Measurements from ENCODE around the gene WRNIP1. TPM values are rescaled to one million over a fixed set of nuclear protein-coding genes. Genes with fewer than 3 reads are reported as not detected.

The WRNIP1 gene
- total RNA-seq, 2 donors from 2014 or later: 49.9 to 53.7 TPM

DNA sequence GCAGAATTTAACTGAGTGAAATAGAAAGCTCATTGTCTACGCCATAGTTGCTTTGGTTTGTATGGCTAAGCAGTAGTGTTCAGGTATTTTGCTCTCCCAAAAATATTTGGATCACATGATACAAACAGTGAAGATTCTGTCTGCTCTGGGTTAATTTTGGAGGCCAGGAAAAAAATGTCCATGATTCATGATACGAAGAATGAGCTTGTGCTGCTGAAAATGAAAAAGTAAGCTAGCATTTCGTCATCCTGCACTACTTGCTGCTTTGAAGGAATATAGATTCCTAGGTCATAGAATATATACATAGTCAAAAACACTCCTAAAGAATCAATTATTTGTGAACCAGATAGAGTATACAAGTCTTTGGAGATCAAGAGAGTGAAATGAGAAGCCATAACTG, 8.3 kb downstream of the WRNIP1 start:
- Histone ChIP-seq H3K27ac (no peak overlapping the region), H3K4me1 (peaks cover 6% of the 10 kb centered on the region), H3K27me3 (no peaks in the 10 kb centered on the region), H3K9ac (ENCODE audit: low read depth in 2 of 2, low read length in 2 of 2) (no peak overlapping the region), H3K36me3 (no peaks in the 10 kb centered on the region), H3K4me3 (no peak overlapping the region), H3K9me3 (no peaks in the 10 kb centered on the region)
- no peak for TF ChIP-seq CTCF (IDR thresholded peaks at IDR 0.05)
- intact Hi-C loops (cut with DNase I): no loop called here
- no peak for DNase-seq

- intact Hi-C loops (cut with DNase I): no loop called here
- H3K27ac ChIP-seq: no peak overlapping the region
- no peak for DNase-seq
- no peaks in the 10 kb centered on the region for H3K9me3 ChIP-seq
- no peaks in the 10 kb centered on the region for H3K36me3 ChIP-seq
- no peaks in the 10 kb centered on the region for H3K27me3 ChIP-seq
- H3K4me1 ChIP-seq: peaks cover 4% of the 10 kb centered on the region
- no peak overlapping the region for H3K4me3 ChIP-seq
- no peak for TF ChIP-seq CTCF (IDR thresholded peaks at IDR 0.05)
- no peak overlapping the region for H3K9ac ChIP-seq (ENCODE audit: low read depth in 2 of 2, low read length in 2 of 2)
Observed at GRCh38 chr6:2775003-2775402, 9.8 kb downstream of the WRNIP1 start.

DNA sequence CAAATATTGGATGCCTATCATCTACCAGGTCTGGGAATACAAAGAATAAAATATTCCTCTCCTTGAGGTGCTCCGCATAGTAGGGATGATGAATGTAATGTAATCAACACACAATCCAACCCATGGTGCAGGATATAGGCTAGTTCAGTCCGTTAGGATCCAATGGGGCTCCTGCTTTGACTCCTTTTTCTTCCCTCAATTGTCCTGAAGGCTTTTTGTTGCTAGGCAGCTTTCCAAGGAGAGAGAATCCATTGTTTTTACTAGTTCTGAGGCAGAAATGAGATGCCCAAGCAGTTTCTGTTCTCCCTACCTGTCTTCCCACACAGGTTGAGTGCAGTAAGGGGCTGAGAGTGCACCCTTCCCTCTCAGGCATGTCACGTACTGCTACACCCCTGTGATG, 12.1 kb downstream of the WRNIP1 start:
- Histone ChIP-seq H3K9me3 (no peaks in the 10 kb centered on the region), H3K4me1 (no peaks in the 10 kb centered on the region), H3K9ac (ENCODE audit: low read depth in 2 of 2, low read length in 2 of 2) (no peak overlapping the region), H3K27me3 (no peaks in the 10 kb centered on the region), H3K36me3 (no peaks in the 10 kb centered on the region), H3K27ac (no peak overlapping the region), H3K4me3 (no peak overlapping the region)
- intact Hi-C loops (cut with DNase I): no loop called here
- DNase-seq: no peak
- no peak for TF ChIP-seq CTCF (IDR thresholded peaks at IDR 0.05)

- H3K36me3 ChIP-seq: no peaks in the 10 kb centered on the region
- no peak overlapping the region for H3K4me3 ChIP-seq
- H3K9me3 ChIP-seq: no peaks in the 10 kb centered on the region
- no peaks in the 10 kb centered on the region for H3K4me1 ChIP-seq
- H3K27me3 ChIP-seq: no peaks in the 10 kb centered on the region
- no peak overlapping the region for H3K27ac ChIP-seq
- H3K9ac ChIP-seq (ENCODE audit: low read depth in 2 of 2, low read length in 2 of 2): no peak overlapping the region
- no peak for TF ChIP-seq CTCF (IDR thresholded peaks at IDR 0.05)
- no peak for DNase-seq
- intact Hi-C loops (cut with DNase I): no loop called here
Observed at GRCh38 chr6:2780102-2780737, 15.0 kb downstream of the WRNIP1 start.

DNA sequence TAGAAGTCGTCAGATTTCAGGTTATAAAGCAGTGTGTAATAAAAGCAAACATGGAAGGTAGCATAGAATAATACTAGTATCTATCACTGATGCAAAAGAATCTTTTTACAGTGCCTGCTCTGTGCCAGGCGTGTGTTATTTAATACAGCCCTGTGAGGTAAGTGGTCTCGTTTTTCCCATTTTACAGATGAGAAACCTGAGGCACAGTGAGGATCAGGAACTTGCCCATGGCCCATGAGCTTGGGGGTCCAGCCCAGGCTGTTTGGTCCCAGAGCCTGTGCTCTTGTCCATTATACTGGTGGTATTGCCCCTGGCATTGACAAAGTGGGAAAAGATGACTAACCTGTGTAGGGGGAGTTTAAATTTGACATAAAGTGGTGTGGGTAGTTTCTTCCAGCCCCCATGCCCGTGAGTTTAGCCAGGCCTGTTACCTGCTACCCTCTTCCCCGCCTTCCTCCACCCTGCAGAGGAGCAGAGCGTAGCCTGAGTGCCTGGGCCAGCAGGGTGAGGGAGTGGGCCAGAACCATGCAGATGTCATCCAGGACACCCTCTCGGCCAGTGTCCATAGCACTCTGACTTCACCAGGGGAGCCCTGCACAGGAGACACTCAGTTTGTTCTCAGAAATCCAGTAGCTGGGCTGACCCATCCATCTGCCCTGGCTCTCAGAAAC, 16.6 kb downstream of the WRNIP1 start:
- TF ChIP-seq CTCF (IDR thresholded peaks at IDR 0.05): no peak
- no peaks in the 10 kb centered on the region for H3K36me3 ChIP-seq
- intact Hi-C loops (cut with DNase I): no loop called here

More for the DNA sequence above, 16.6 kb downstream of the WRNIP1 start:
- H3K9me3 ChIP-seq: no peaks in the 10 kb centered on the region
- no peaks in the 10 kb centered on the region for H3K27me3 ChIP-seq
- H3K4me1 ChIP-seq: no peaks in the 10 kb centered on the region
- no peak for DNase-seq
- no peak overlapping the region for H3K4me3 ChIP-seq
- H3K27ac ChIP-seq: no peak overlapping the region
- H3K9ac ChIP-seq (ENCODE audit: low read depth in 2 of 2, low read length in 2 of 2): no peak overlapping the region
